CD14-positive monocyte (primary cell): ENCODE data around the gene GALNT15. TPM values are rescaled to one million over a fixed set of nuclear protein-coding genes. Genes with fewer than 3 reads are reported as not detected.

Experiments
- DNase-seq, 3 donors: peaks; one replicate each; pipeline ENCODE4 v3.0.0-alpha.2; 2011 to 2022
- H2AFZ ChIP-seq: 2 replicates; pipeline ENCODE4 v1.6.0; 2012; ENCODE audit warnings: mild to moderate bottlenecking, low read depth, low read length, inconsistent platforms; ENCODE audit not compliant: insufficient read depth, poor library complexity, severe bottlenecking
- H3K27ac ChIP-seq, 2 donors: 1 replicate in 1 of 2; 2 replicates in 1 of 2; pipeline ENCODE4 v1.5.1; 2012 to 2013; ENCODE audit warnings: low read length in 2 of 2, control low read depth in 1 of 2, inconsistent platforms in 1 of 2, low read depth in 1 of 2, mild to moderate bottlenecking in 1 of 2
- H3K27me3 ChIP-seq, 2 donors: one replicate each; pipeline versions ENCODE4 v1.6.0 to v1.6.1; 2011 to 2013; ENCODE audit warnings: low read length in 2 of 2; ENCODE audit not compliant: control insufficient read depth in 2 of 2, insufficient read depth in 2 of 2
- H3K36me3 ChIP-seq, 2 donors: replicated peaks in 1 of 2; 1 replicate in 1 of 2; 2 replicates in 1 of 2; pipeline versions ENCODE4 v1.5.1 to v1.6.1; 2012 to 2013; ENCODE audit warnings: low read length in 2 of 2, control low read depth in 1 of 2, inconsistent platforms in 1 of 2, mild to moderate bottlenecking in 1 of 2; ENCODE audit not compliant: insufficient read depth in 2 of 2, control insufficient read depth in 1 of 2
- H3K4me1 ChIP-seq, 2 donors: 1 replicate in 1 of 2; 2 replicates in 1 of 2; pipeline versions ENCODE4 v1.5.1 to v1.6.1; 2012 to 2013; ENCODE audit warnings: low read length in 2 of 2, control low read depth in 1 of 2, inconsistent platforms in 1 of 2, mild to moderate bottlenecking in 1 of 2, moderate library complexity in 1 of 2; ENCODE audit not compliant: insufficient read depth in 2 of 2, control insufficient read depth in 1 of 2
- H3K4me2 ChIP-seq: replicated peaks from 2 replicates; pipeline ENCODE3; 2012; ENCODE audit warnings: low read length, moderate library complexity, mild to moderate bottlenecking; ENCODE audit not compliant: poor library complexity, severe bottlenecking; ENCODE audit errors: extremely low read depth
- H3K4me3 ChIP-seq, 3 experiments: fragments of 200-600 bp in 1 of 3; sonication (generic) in 1 of 3; replicated peaks in 1 of 3; 1 replicate in 2 of 3; 2 replicates in 1 of 3; pipeline ENCODE4 v1.5.1; 2011 to 2013; ENCODE audit warnings: low read length in 3 of 3, mild to moderate bottlenecking in 3 of 3, control low read depth in 2 of 3, low read depth in 2 of 3, inconsistent platforms in 1 of 3, moderate library complexity in 1 of 3
- H3K79me2 ChIP-seq: 2 replicates; pipeline ENCODE4 v1.6.0; 2012; ENCODE audit warnings: mild to moderate bottlenecking, control low read depth, inconsistent platforms, low read length, moderate library complexity; ENCODE audit not compliant: insufficient read depth
- H3K9ac ChIP-seq: 2 replicates; pipeline ENCODE4 v1.6.0; 2017; ENCODE audit warnings: low read length, mild to moderate bottlenecking; ENCODE audit not compliant: insufficient read depth, poor library complexity, severe bottlenecking
- H3K9me3 ChIP-seq, 2 donors: replicated peaks in 1 of 2; 1 replicate in 1 of 2; 2 replicates in 1 of 2; pipeline versions ENCODE4 v1.5.1 to v1.6.1; 2012 to 2013; ENCODE audit warnings: low read length in 2 of 2, control low read depth in 1 of 2; ENCODE audit not compliant: control insufficient read depth in 1 of 2, insufficient read depth in 1 of 2
- H4K20me1 ChIP-seq: 2 replicates; pipeline ENCODE4 v1.6.0; 2012; ENCODE audit warnings: mild to moderate bottlenecking, low read length, control low read depth, moderate library complexity; ENCODE audit not compliant: insufficient read depth
- H3K27ac Mint-ChIP-seq, 7 donors: one replicate each; pipeline ENCODE4 v1.8.0; 2020; ENCODE audit warnings: mild to moderate bottlenecking in 7 of 7, mixed read lengths in 7 of 7, moderate library complexity in 6 of 7, inconsistent platforms in 2 of 7
- H3K27me3 Mint-ChIP-seq, 3 donors: one replicate each; pipeline ENCODE4 v1.8.0; 2021 to 2022; ENCODE audit warnings: low read depth in 3 of 3, mild to moderate bottlenecking in 3 of 3, mixed read lengths in 3 of 3, moderate library complexity in 3 of 3, inconsistent platforms in 1 of 3
- H3K36me3 Mint-ChIP-seq, 2 donors: one replicate each; pipeline ENCODE4 v1.8.0; 2020; ENCODE audit warnings: mixed read lengths in 2 of 2, inconsistent platforms in 1 of 2, mild to moderate bottlenecking in 1 of 2
- H3K4me1 Mint-ChIP-seq: one replicate; pipeline ENCODE4 v1.8.0; 2020; ENCODE audit warnings: mild to moderate bottlenecking, mixed read lengths
- H3K4me3 Mint-ChIP-seq, 2 donors: one replicate each; pipeline ENCODE4 v1.8.0; 2020; ENCODE audit warnings: mild to moderate bottlenecking in 2 of 2, mixed read lengths in 2 of 2, moderate library complexity in 1 of 2
- H3K9me3 Mint-ChIP-seq, 7 donors: one replicate each; pipeline ENCODE4 v1.8.0; 2020 to 2022; ENCODE audit warnings: mixed read lengths in 7 of 7, mild to moderate bottlenecking in 6 of 7, moderate library complexity in 6 of 7, inconsistent platforms in 2 of 7
- WGBS: methylation state at CpG from one replicate; pipeline ENCODE4 v1.1.5; 2013; ENCODE audit warnings: missing lambda C conversion rate; ENCODE audit not compliant: insufficient coverage; 5-methylcytosine and 5-hydroxymethylcytosine counted together
- intact Hi-C, 2 donors: fragments of 100-400 bp; cut with micrococcal nuclease; formaldehyde crosslinking; loops; one replicate each; pipeline versions ENCODE4 v1.15.0 to v1.15.1; 2023
- polyA plus RNA-seq, 3 donors: library from polyadenylated mRNA; depleted of rRNA in 1 of 3; unstranded in 2 of 3; stranded (reverse) in 1 of 3; fragments of 300-500 nt in 2 of 3; fragments of >200 nt in 1 of 3; fragmentation: Illumina TruSeq in 2 of 3; gene quantifications; 1 replicate in 2 of 3; 2 replicates in 1 of 3; pipeline ENCODE4 v1.2.3, GENCODE V29; 2012 to 2021
- TF ChIP-seq, protein P1 (sequence below): fragments of 200-600 bp; IDR thresholded peaks from one replicate; pipeline ENCODE4 v1.8.0; 2022; ENCODE audit warnings: antibody characterized with exemption, mild to moderate bottlenecking

The GALNT15 gene
- polyA plus RNA-seq, 3 donors: not detected

DNA sequence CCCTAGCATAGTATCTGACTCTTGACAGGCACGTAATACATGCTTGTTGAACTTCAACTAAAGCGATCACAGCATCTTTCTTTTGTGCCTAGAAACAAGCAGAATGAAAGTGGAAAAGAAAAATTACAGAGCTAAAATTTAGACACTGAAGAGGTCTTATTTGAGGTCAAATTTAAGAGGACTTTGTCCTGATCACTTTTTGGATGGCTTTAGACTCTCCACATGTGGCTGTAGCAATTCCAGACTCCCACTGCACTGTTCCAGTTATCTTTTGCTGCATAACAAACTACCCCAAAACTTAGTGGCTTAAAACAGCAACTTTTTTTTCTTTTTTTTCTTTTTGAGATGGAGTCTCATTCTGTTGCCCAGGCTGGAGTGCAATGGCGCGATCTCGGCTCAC is 66.7 kb downstream of the GALNT15 start:
- intact Hi-C loops: no loop called here
- WGBS: 100% methylated on average over 3 of the region's 5 CpGs

DNA sequence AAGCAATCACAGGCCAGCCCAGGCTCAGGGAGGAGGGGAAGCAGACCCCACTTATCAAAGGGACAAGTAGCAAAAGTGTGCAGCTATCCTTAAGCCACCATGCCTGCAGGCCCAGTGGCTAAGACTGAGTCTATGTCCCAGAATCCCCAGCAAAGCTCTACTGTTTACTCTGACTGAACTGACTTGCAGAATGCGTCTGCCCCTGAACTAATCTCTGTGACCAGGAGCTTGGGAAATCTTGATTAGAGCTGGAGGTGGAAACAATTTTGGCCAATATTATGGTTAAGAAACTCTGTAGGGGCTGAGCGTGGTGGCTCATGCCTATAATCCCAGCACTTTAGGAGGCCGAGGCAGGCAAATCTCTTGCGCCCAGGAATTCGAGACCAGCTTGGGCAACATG is 67.7 kb downstream of the GALNT15 start:
- Histone ChIP-seq H3K9me3 (no peaks in the 10 kb centered on the region), H3K9ac (no peak overlapping the region), H4K20me1 (no peaks in the 10 kb centered on the region), H3K36me3 (no peaks in the 10 kb centered on the region), H3K4me2 (no peak overlapping the region), H3K27ac (no peak overlapping the region), H3K27me3 (no peaks in the 10 kb centered on the region), H2AFZ (no peak overlapping the region), H3K4me1 (peaks cover 10 to 23% of the 10 kb centered on the region in 2 donors), H3K79me2 (no peaks in the 10 kb centered on the region), H3K4me3 (no peak overlapping the region)
- Mint-ChIP-seq H3K27ac (peak overlapping the region in 1 of 7 donors; percentile 32), H3K9me3 (no peaks in the 10 kb centered on the region), H3K36me3 (no peaks in the 10 kb centered on the region), H3K4me3 (no peak overlapping the region), H3K4me1 (peaks cover 21% of the 10 kb centered on the region), H3K27me3 (peaks cover 0 to 4% (median 0%) of the 10 kb centered on the region in 3 donors)
- intact Hi-C loops: no loop called here
- TF ChIP-seq, protein P1, sequence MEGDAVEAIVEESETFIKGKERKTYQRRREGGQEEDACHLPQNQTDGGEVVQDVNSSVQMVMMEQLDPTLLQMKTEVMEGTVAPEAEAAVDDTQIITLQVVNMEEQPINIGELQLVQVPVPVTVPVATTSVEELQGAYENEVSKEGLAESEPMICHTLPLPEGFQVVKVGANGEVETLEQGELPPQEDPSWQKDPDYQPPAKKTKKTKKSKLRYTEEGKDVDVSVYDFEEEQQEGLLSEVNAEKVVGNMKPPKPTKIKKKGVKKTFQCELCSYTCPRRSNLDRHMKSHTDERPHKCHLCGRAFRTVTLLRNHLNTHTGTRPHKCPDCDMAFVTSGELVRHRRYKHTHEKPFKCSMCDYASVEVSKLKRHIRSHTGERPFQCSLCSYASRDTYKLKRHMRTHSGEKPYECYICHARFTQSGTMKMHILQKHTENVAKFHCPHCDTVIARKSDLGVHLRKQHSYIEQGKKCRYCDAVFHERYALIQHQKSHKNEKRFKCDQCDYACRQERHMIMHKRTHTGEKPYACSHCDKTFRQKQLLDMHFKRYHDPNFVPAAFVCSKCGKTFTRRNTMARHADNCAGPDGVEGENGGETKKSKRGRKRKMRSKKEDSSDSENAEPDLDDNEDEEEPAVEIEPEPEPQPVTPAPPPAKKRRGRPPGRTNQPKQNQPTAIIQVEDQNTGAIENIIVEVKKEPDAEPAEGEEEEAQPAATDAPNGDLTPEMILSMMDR: no peak
- WGBS: 100% methylated on average over 1 of the region's 5 CpGs
- DNase-seq: no peak

More for the DNA sequence above, 66.7 kb downstream of the GALNT15 start:
- Histone ChIP-seq H3K9ac (no peak overlapping the region), H3K9me3 (no peaks in the 10 kb centered on the region), H3K4me2 (no peak overlapping the region), H2AFZ (no peak overlapping the region), H4K20me1 (no peaks in the 10 kb centered on the region), H3K4me3 (no peak overlapping the region), H3K79me2 (no peaks in the 10 kb centered on the region), H3K27me3 (no peaks in the 10 kb centered on the region), H3K27ac (no peak overlapping the region), H3K4me1 (peaks cover 9 to 23% of the 10 kb centered on the region in 2 donors), H3K36me3 (no peaks in the 10 kb centered on the region)
- peaks cover 21% of the 10 kb centered on the region for H3K4me1 Mint-ChIP-seq
- H3K4me3 Mint-ChIP-seq: no peak overlapping the region
- H3K27ac Mint-ChIP-seq: peak overlapping the region in 1 of 7 donors; percentile 34
- H3K36me3 Mint-ChIP-seq: no peaks in the 10 kb centered on the region
- no peak for DNase-seq
- TF ChIP-seq, protein P1: no peak
- no peaks in the 10 kb centered on the region for H3K9me3 Mint-ChIP-seq
- H3K27me3 Mint-ChIP-seq: peaks cover 0 to 4% (median 0%) of the 10 kb centered on the region in 3 donors
